KMS-11 (cell line): ENCODE measurements around the gene BAK1.
A peak's percentile ranks its signal among the peaks of the same experiment; 100 is the strongest.

Experiments
- H2AFZ ChIP-seq: fragments of 200-600 bp; sonication (generic); 2 replicates; pipeline ENCODE4 v1.6.1; 2016; ENCODE audit warnings: antibody characterized with exemption, mixed run types, low read depth
- H3K27ac ChIP-seq: fragments of 200-600 bp; sonication (generic); 2 replicates; pipeline ENCODE4 v1.6.1; 2016; ENCODE audit warnings: mild to moderate bottlenecking, mixed run types
- H3K27me3 ChIP-seq: fragments of 200-600 bp; sonication (generic); 2 replicates; pipeline ENCODE4 v1.6.1; 2017; ENCODE audit warnings: mild to moderate bottlenecking, low read depth, mixed run types, moderate library complexity; ENCODE audit not compliant: insufficient read depth
- H3K36me3 ChIP-seq: fragments of 200-600 bp; sonication (generic); 2 replicates; pipeline ENCODE4 v1.6.1; 2017; ENCODE audit warnings: mild to moderate bottlenecking, mixed run types; ENCODE audit not compliant: insufficient read depth
- H3K4me1 ChIP-seq: fragments of 200-600 bp; sonication (generic); 2 replicates; pipeline ENCODE4 v1.6.1; 2016; ENCODE audit warnings: mild to moderate bottlenecking, low read depth, mixed run types; ENCODE audit not compliant: poor library complexity, severe bottlenecking
- H3K4me2 ChIP-seq: fragments of 200-600 bp; sonication (generic); 2 replicates; pipeline ENCODE4 v1.7.0; 2016; ENCODE audit warnings: mild to moderate bottlenecking, mixed run types
- H3K4me3 ChIP-seq: fragments of 200-600 bp; sonication (generic); IDR thresholded peaks from 2 replicates; pipeline ENCODE4 v1.6.1; 2017; ENCODE audit warnings: low read depth, low read length, mixed read lengths; ENCODE audit not compliant: insufficient read depth
- H3K79me2 ChIP-seq: fragments of 200-600 bp; sonication (generic); 2 replicates; pipeline ENCODE4 v1.6.1; 2016; ENCODE audit warnings: low read depth, mixed run types; ENCODE audit not compliant: insufficient read depth
- H3K9ac ChIP-seq: fragments of 200-600 bp; sonication (generic); 2 replicates; pipeline ENCODE4 v1.6.1; 2016; ENCODE audit warnings: mild to moderate bottlenecking, mixed run types
- H4K20me1 ChIP-seq: fragments of 200-600 bp; sonication (generic); 2 replicates; pipeline ENCODE4 v1.6.1; 2016; ENCODE audit warnings: mild to moderate bottlenecking, mixed run types; ENCODE audit not compliant: insufficient read depth
- CTCF ChIP-seq: fragments of 200-600 bp; sonication (generic); conservative IDR thresholded peaks from 2 replicates; pipeline ENCODE4 v1.6.1; 2017; ENCODE audit warnings: low read depth, mild to moderate bottlenecking, antibody characterized with exemption, low read length, moderate library complexity, mixed read lengths

The BAK1 gene

GRCh38 chr6:33590531-33591198, 10.6 kb upstream of the BAK1 start:
- TF ChIP-seq CTCF: no peak
- Histone ChIP-seq H3K27ac (no peak overlapping the region), H3K4me2 (no peak overlapping the region), H3K4me3 (no peak overlapping the region), H2AFZ (no peak overlapping the region), H4K20me1 (no peaks in the 10 kb centered on the region), H3K4me1 (peaks cover 14% of the 10 kb centered on the region), H3K27me3 (no peaks in the 10 kb centered on the region), H3K36me3 (no peaks in the 10 kb centered on the region), H3K9ac (no peak overlapping the region), H3K79me2 (no peaks in the 10 kb centered on the region)

GRCh38 chr6:33589731-33590530, 9.9 kb upstream of the BAK1 start:
- peaks cover 21% of the 10 kb centered on the region for H3K4me1 ChIP-seq
- TF ChIP-seq CTCF: peak; percentile 80
- H3K27me3 ChIP-seq: no peaks in the 10 kb centered on the region
- no peaks in the 10 kb centered on the region for H3K79me2 ChIP-seq
- H3K4me3 ChIP-seq: no peak overlapping the region
- no peak overlapping the region for H3K9ac ChIP-seq
- no peak overlapping the region for H3K4me2 ChIP-seq
- no peak overlapping the region for H3K27ac ChIP-seq
- H4K20me1 ChIP-seq: no peaks in the 10 kb centered on the region
- H2AFZ ChIP-seq: no peak overlapping the region
- no peaks in the 10 kb centered on the region for H3K36me3 ChIP-seq

GRCh38 chr6:33589392-33589730, 9.3 kb upstream of the BAK1 start:
- no peak for TF ChIP-seq CTCF
- Histone ChIP-seq H3K4me2 (no peak overlapping the region), H3K9ac (no peak overlapping the region), H3K36me3 (no peaks in the 10 kb centered on the region), H3K4me3 (no peak overlapping the region), H3K27ac (no peak overlapping the region), H4K20me1 (no peaks in the 10 kb centered on the region), H3K79me2 (no peaks in the 10 kb centered on the region), H3K4me1 (peaks cover 23% of the 10 kb centered on the region), H3K27me3 (no peaks in the 10 kb centered on the region), H2AFZ (no peak overlapping the region)

- Histone ChIP-seq H3K27me3 (no peaks in the 10 kb centered on the region), H3K4me3 (no peak overlapping the region), H4K20me1 (no peaks in the 10 kb centered on the region), H3K4me1 (peaks cover 23% of the 10 kb centered on the region), H3K27ac (no peak overlapping the region), H3K9ac (no peak overlapping the region), H3K4me2 (no peak overlapping the region), H3K36me3 (no peaks in the 10 kb centered on the region), H3K79me2 (no peaks in the 10 kb centered on the region), H2AFZ (no peak overlapping the region)
- no peak for TF ChIP-seq CTCF
Observed at GRCh38 chr6:33588894-33589293, 8.8 kb upstream of the BAK1 start.
